ENCODE data around the gene EFNA5. TPM values are rescaled to one million over a fixed set of nuclear protein-coding genes. Genes with fewer than 3 reads are reported as not detected.

EFNA5 gene
- total RNA-seq, 1 experiment from 2014 or later: 1.5 TPM

GRCh38 chr5:107680799-107681198, 10.1 kb upstream of the EFNA5 start:
- CTCF ChIA-PET: no interaction called here

GRCh38 chr5:107680099-107680498, 9.4 kb upstream of the EFNA5 start:
- Mint-ChIP-seq H3K9me3 (ENCODE audit: unreplicated experiment) (no peaks in the 10 kb centered on the region), H3K4me1 (ENCODE audit: low read depth, unreplicated experiment) (peaks cover 5% of the 10 kb centered on the region), H3K4me3 (ENCODE audit: unreplicated experiment) (no peak overlapping the region), H3K36me3 (ENCODE audit: insufficient read depth, unreplicated experiment) (no peaks in the 10 kb centered on the region), H3K27me3 (ENCODE audit: insufficient read depth, unreplicated experiment) (peaks cover 21% of the 10 kb centered on the region), H3K27ac (ENCODE audit: unreplicated experiment) (no peak overlapping the region)
- no TSS peak for BruUV-seq (replicated peaks)
- ChIA-PET CTCF (no interaction called here), POLR2A (no interaction called here)
- no peaks in the 10 kb centered on the region for H3K36me3 ChIP-seq (ENCODE audit: control insufficient read depth, insufficient read depth, low read length)
- no peaks in the 10 kb centered on the region for H3K27me3 ChIP-seq (replicated peaks; ENCODE audit: control insufficient read depth, insufficient read depth, low read length)
- intact Hi-C loops (cut with micrococcal nuclease; ENCODE audit: unreplicated experiment): no loop called here
- TF ChIP-seq CTCF (IDR thresholded peaks at IDR 0.05; ENCODE audit: insufficient read depth in 1 of 2, low read depth in 1 of 2, low read length in 1 of 2, severe bottlenecking in 1 of 2, unreplicated experiment in 1 of 2): no peak
- H3K4me3 ChIP-seq (ENCODE audit: low read depth, low read length): no peak overlapping the region
- H3K4me1 ChIP-seq: no peaks in the 10 kb centered on the region
- DNase-seq: no peak
- H3K9me3 ChIP-seq: no peaks in the 10 kb centered on the region

More at GRCh38 chr5:107680799-107681198, 10.1 kb upstream of the EFNA5 start:
- DNase-seq: no peak
- no peaks in the 10 kb centered on the region for H3K27me3 ChIP-seq (replicated peaks; ENCODE audit: control insufficient read depth, insufficient read depth, low read length)
- H3K27me3 Mint-ChIP-seq (ENCODE audit: insufficient read depth, unreplicated experiment): peaks cover 16% of the 10 kb centered on the region
- H3K4me3 ChIP-seq (ENCODE audit: low read depth, low read length): no peak overlapping the region
- H3K36me3 ChIP-seq (ENCODE audit: control insufficient read depth, insufficient read depth, low read length): no peaks in the 10 kb centered on the region
- no peaks in the 10 kb centered on the region for H3K4me1 ChIP-seq
- intact Hi-C loops (cut with micrococcal nuclease; ENCODE audit: unreplicated experiment): no loop called here
- H3K9me3 Mint-ChIP-seq (ENCODE audit: unreplicated experiment): no peaks in the 10 kb centered on the region
- H3K4me1 Mint-ChIP-seq (ENCODE audit: low read depth, unreplicated experiment): peaks cover 5% of the 10 kb centered on the region
- POLR2A ChIA-PET: no interaction called here
- BruUV-seq (replicated peaks): no TSS peak
- no peak overlapping the region for H3K4me3 Mint-ChIP-seq (ENCODE audit: unreplicated experiment)
- TF ChIP-seq CTCF (IDR thresholded peaks at IDR 0.05; ENCODE audit: insufficient read depth in 1 of 2, low read depth in 1 of 2, low read length in 1 of 2, severe bottlenecking in 1 of 2, unreplicated experiment in 1 of 2): no peak
- no peaks in the 10 kb centered on the region for H3K9me3 ChIP-seq
- no peaks in the 10 kb centered on the region for H3K36me3 Mint-ChIP-seq (ENCODE audit: insufficient read depth, unreplicated experiment)
- no peak overlapping the region for H3K27ac Mint-ChIP-seq (ENCODE audit: unreplicated experiment)

- H3K36me3 ChIP-seq (ENCODE audit: control insufficient read depth, insufficient read depth, low read length): no peaks in the 10 kb centered on the region
- H3K4me3 ChIP-seq (ENCODE audit: low read depth, low read length): no peak overlapping the region
- H3K4me1 ChIP-seq: no peaks in the 10 kb centered on the region
- CTCF ChIA-PET: no interaction called here
- peaks cover 5% of the 10 kb centered on the region for H3K4me1 Mint-ChIP-seq (ENCODE audit: low read depth, unreplicated experiment)
- no peak for DNase-seq
- peaks cover 2% of the 10 kb centered on the region; the same call in 1 of the 2 replicates for H3K27me3 ChIP-seq (replicated peaks; ENCODE audit: control insufficient read depth, insufficient read depth, low read length)
- H3K36me3 Mint-ChIP-seq (ENCODE audit: insufficient read depth, unreplicated experiment): no peaks in the 10 kb centered on the region
- no peaks in the 10 kb centered on the region for H3K9me3 Mint-ChIP-seq (ENCODE audit: unreplicated experiment)
- no peak overlapping the region for H3K4me3 Mint-ChIP-seq (ENCODE audit: unreplicated experiment)
- intact Hi-C loops (cut with micrococcal nuclease; ENCODE audit: unreplicated experiment): loop anchor here (10.0 kb wide), 1 partner anchor 732 kb away; no protein-coding TSS in a partner anchor
- TF ChIP-seq CTCF (IDR thresholded peaks at IDR 0.05; ENCODE audit: insufficient read depth in 1 of 2, low read depth in 1 of 2, low read length in 1 of 2, severe bottlenecking in 1 of 2, unreplicated experiment in 1 of 2): no peak
- BruUV-seq (replicated peaks): no TSS peak
- no peaks in the 10 kb centered on the region for H3K9me3 ChIP-seq
- POLR2A ChIA-PET: no interaction called here
- H3K27me3 Mint-ChIP-seq (ENCODE audit: insufficient read depth, unreplicated experiment): peaks cover 19% of the 10 kb centered on the region
- no peak overlapping the region for H3K27ac Mint-ChIP-seq (ENCODE audit: unreplicated experiment)
These were observed 6.0 kb upstream of the EFNA5 start for GRCh38 chr5:107676702-107677101.
